HG03097 (cell line): ENCODE results near the gene SBF1.

Source experiments
- ATAC-seq: cut with Tn5 transposase; IDR thresholded peaks from one replicate; pipeline ENCODE4 v1.9.1; 2021; ENCODE audit not compliant: unreplicated experiment, low FRiP score

SBF1 gene

GRCh38 chr22:50447576-50448551, 27.0 kb downstream of the SBF1 start:
- ATAC-seq: no peak

GRCh38 chr22:50446708-50447575, 27.9 kb downstream of the SBF1 start:
- no peak for ATAC-seq

DNA sequence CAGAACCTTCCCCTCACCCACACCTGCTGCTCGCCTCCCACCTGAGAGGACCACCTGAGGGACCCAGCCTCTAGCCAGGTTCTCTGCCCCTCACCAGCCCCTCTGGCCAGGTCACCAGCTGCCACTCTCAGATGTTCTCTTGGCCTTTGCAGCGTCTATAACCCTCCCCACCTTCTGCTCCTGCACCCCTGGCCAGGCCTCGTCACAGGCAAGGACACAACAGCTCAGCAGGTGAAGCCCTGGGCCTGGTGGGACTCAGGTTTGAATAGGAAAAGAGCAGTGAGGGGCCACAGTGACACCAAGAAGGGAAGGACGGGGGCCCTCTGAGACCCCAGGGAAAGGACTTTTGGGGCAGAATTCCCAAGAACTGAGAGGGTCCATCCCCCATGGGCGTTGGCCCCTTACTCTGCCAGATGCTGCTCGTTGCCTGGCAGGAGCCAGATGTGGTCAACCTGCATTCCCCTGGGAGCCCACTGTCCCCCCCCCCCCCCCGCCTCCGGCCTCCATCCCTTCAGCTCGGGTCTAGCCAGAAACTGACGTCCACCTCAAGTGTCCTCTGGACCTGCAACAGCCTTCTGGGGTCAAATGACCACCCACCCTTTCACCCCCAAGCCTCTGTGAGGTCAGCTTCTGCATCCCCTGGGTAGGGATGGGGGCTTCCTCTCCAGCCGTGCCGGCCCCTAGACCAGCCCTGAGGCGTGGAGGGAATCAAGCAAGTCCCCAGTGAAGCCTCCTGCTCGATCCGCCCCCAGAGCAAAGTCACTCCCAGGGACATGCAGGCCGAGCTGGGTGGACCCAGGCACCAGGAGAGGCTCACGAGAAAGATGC, 28.7 kb downstream of the SBF1 start:
- no peak for ATAC-seq

GRCh38 chr22:50445071-50445879, 29.6 kb downstream of the SBF1 start:
- ATAC-seq: no peak

DNA sequence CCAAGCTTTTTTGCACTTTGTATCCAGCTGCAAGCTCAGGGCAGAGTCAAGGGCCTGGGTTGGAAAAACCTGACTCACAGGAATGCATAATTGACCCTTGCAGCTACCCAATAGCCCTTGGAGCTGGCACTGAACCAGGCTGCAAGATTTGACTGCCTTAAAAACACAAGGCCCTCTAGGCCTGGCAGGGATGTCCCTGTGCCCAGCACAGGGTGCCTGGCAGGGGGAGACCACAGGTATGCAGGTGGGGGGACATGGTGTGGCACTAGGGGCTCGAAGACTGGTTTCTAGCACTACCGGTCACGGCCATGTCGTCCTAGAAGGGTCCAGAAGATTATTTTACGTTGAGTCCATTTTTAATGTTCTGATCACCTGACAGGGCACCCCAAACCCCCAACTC, 30.2 kb downstream of the SBF1 start:
- no peak for ATAC-seq

DNA sequence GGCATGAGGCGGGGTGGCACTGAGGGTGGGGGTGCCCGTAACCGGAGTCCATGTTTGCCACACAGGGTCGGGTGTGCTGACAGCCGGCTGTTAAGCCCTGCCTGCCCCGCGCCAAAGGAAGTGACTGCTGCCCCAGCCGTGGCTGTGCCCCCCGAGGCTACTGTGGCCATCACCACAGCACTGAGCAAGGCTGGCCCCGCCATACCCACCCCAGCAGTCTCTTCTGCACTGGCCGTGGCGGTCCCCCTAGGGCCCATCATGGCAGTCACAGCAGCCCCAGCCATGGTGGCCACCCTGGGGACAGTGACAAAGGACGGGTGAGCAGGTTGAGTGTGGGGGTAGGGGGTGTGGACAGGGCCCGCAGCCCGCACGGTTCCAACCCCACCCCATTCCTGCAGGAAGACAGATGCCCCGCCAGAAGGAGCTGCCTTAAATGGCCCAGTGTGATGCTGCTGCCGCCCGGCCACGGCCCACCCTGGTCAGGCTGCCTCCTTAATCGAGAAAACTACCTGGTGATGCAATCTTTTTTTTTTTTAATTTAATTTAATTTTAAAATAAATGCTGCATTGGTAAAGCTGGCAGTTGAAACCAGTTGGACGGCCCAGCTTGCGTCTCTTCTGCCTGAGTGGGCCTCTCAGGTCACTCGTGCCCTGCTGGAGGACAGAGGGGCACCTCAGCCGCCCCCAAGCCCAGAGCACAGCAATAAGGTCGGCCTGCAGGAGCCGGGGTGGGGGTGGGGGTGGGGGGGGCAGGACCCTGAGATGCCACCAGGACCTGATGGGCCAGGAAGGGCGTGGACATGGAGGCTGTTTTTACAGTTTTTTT, 30.8 kb downstream of the SBF1 start:
- no peak for ATAC-seq

DNA sequence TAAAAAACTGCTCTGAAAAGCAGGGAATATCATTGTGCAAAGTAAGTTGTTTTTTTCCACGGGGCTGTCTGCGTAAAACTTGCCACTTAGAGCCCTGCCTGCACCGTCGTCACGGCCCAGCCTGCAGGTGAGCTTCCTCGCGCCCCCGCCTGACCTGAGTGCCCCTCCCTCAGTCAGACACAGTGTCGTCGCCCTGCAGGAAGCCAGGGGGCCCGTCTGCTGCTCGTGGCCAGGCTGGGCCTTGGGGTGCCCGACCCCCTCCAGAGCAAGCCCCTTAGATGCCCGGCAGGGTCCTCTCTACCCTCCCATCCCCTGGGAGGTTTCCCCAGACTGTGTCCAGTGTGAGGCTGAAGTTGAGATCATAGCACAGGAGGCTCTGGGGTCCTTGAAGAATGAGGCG, 31.6 kb downstream of the SBF1 start:
- ATAC-seq: no peak

DNA sequence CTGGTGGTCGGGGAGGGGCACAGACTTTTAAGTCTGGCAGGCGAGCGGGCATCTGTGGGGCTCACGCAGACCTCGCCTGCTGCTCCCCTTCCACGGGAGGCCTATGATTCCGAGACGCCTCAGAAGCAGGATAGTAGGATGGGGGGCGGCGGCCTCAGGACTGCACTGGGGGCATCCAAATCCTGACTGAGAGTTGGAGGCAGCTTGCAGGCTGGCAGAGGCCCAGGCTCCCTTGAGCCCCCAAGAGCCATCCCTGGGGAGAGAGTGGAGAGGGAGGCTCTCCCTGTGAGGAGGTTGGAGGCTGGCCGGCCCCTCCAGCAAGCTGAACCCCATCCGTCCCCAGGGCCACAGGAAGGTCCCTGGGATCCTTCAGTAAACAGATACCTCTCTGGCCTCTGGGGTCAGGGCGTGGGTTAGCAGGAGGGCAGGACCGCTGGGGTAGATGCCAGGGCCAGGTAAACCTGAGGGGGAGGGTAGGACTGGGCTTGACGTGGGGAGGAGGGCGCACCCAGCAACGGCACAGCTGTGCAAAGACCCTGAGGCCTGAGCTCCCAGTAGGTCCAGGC, 33.3 kb downstream of the SBF1 start:
- no peak for ATAC-seq

GRCh38 chr22:50440544-50441249, 34.1 kb downstream of the SBF1 start:
- ATAC-seq: no peak

DNA sequence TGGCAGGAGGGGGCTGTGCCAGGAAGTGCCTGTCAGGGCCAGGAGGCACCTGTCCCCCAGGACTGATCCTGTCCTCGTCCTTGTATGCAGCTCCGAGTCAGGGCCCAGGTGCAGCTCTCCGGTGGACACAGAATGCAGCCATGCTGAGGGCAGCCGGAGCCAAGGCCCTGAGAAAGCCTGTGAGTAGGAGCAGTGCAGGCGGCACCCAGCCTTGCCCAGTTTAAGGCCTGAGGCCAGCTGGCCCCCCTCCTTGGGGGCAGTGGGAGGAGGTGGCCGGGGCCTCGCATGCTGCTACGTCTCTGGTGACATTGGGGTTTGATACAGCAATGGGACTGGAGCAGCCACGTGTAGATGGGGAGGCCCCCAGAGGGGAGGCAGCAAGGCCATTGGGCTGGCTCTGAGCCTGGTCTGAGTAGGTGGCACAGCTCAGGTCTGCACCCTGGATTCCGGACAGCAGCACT, 34.9 kb downstream of the SBF1 start:
- no peak for ATAC-seq

- no peak for ATAC-seq
These were observed 35.4 kb downstream of the SBF1 start for GRCh38 chr22:50439314-50439870.

DNA sequence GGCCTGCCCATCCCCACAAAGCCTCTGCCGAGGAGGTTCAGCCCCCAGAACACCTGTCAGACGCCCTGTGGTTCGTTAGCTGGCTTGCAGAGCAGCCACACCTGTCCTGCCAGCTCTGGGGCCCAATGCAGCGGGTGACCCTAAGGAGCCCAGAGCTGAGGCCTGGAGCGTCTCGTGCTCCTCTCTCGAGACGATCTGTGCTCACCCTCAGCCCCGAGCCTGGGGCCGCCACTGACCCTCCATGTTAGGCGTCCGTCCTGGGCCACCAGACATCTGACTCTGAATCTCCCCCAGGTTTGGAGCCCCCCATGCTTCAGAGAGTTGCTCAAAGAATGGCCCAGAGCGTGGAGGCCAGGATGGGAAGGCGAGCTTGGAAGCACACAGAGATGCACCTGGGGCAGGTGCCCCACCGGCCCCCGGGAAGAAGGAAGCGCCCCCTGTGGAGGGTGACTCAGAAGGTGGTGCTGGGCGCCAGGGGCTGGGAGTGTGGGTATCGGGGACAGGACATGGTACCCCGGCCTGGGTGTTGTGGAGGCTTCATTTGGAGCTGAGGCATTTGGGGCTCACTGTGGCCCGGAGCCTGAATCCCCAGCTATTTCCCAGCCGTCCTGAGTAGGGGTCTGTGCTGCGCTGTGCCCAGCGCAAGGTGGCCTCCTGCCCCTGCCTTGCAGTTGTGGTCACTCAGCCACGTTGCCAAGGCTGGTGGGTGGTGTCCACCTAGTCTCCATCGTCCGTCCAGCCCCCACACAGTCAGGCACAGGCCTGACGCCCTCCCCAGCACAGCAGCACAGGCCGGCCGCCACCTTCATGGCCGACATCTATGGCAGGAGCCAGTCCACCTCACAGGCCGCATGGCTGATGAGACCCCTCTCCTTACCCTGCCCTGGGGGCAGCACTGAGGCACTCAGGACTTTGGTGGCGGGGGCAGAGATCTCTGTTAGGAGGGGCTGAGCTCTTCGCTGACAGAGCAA, 36.2 kb downstream of the SBF1 start:
- no peak for ATAC-seq

- ATAC-seq: no peak
These were observed 37.1 kb downstream of the SBF1 start for GRCh38 chr22:50437511-50438304.

DNA sequence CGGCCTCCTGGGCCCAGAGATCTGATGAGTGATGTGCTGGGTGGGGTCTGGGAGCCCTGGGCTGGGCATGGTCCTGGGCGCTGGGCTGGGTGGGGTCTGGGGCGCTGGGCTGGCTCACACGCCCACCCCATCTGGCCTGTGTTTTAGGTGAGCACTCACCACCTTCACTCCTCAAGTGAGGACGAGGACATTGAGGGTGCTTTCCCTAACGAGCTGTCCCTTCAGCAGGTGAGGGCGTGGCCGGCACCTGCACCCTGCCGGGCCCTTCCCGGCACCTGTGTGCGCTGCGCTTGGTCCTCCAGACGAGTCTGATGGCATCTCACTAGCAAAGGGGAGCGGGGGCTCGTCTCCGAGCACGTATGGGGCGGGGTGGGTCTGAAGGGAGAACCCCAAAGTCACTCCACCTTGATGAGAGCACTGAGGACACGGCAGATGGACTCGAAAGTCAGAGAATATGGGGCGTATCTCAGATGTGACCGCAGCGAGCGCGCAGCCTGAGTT, 37.9 kb downstream of the SBF1 start:
- no peak for ATAC-seq

DNA sequence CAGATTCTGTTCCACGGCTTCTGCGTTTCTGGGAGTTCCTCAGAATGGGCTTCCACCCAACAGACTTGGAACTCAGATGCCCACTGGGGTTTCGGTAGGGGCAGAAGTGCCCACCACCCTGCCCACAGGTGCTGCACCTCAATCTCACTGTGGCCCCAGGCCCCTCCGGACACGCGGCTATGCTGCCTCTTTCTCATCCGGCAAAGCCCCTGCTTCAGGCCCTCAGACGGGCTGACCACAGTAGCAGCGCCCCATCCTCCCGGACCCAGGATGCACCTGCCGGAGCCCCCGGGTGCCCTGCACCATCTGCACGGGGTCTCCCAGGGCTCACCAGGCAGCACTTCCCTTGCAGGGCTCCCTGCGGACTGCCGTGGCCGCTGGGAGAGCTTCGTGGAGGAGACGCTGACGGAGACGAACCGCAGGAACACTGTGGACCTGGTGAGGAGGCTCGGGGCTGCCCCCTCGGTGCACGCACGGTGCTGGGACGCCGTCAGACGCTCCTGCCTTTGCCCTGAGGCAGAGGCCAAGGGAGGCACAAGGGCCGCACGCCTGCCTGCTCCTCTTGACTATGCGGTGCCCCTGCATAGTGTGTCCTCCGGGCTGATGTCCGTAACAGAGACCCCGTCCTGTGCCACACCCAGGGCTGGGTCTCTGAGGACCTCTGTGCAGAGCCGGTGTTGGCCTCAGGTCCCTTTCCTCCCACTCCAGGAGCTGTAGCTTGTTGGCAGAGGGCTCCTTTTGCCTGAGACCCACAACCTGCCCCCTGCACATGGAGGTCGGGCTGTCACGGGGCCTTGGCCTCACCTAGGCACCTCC, 38.6 kb downstream of the SBF1 start:
- ATAC-seq: no peak
